Measurements from ENCODE around the gene FAF1. TPM values are rescaled to one million over a fixed set of nuclear protein-coding genes. Genes with fewer than 3 reads are reported as not detected.

The FAF1 gene
- total and polyA plus RNA-seq, 2 of the 8 experiments (the other 6 are each of a cell fraction or from before 2014, with no cell fraction given) = 10.8 to 65.9 TPM

DNA sequence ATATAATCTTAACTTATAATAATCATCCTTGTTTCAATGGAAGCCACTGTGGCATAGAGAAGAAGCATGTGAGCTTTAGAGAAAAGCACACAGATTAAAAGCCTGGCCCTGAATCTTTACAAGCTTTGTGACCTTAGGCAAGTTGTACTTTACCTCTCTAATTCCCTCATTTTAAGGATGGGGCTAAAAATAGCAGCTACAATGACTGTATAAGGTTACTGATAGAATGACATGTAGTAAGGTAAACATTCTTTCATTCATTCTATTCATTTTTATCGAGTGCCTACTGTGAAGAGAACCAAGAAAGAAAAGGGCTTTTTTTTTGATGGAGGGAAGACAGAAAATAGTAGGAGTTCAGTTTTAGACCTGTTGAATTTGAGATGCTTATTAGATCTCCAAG, 35.6 kb upstream of the FAF1 start (continued):
- TF ChIP-seq, protein P1, sequence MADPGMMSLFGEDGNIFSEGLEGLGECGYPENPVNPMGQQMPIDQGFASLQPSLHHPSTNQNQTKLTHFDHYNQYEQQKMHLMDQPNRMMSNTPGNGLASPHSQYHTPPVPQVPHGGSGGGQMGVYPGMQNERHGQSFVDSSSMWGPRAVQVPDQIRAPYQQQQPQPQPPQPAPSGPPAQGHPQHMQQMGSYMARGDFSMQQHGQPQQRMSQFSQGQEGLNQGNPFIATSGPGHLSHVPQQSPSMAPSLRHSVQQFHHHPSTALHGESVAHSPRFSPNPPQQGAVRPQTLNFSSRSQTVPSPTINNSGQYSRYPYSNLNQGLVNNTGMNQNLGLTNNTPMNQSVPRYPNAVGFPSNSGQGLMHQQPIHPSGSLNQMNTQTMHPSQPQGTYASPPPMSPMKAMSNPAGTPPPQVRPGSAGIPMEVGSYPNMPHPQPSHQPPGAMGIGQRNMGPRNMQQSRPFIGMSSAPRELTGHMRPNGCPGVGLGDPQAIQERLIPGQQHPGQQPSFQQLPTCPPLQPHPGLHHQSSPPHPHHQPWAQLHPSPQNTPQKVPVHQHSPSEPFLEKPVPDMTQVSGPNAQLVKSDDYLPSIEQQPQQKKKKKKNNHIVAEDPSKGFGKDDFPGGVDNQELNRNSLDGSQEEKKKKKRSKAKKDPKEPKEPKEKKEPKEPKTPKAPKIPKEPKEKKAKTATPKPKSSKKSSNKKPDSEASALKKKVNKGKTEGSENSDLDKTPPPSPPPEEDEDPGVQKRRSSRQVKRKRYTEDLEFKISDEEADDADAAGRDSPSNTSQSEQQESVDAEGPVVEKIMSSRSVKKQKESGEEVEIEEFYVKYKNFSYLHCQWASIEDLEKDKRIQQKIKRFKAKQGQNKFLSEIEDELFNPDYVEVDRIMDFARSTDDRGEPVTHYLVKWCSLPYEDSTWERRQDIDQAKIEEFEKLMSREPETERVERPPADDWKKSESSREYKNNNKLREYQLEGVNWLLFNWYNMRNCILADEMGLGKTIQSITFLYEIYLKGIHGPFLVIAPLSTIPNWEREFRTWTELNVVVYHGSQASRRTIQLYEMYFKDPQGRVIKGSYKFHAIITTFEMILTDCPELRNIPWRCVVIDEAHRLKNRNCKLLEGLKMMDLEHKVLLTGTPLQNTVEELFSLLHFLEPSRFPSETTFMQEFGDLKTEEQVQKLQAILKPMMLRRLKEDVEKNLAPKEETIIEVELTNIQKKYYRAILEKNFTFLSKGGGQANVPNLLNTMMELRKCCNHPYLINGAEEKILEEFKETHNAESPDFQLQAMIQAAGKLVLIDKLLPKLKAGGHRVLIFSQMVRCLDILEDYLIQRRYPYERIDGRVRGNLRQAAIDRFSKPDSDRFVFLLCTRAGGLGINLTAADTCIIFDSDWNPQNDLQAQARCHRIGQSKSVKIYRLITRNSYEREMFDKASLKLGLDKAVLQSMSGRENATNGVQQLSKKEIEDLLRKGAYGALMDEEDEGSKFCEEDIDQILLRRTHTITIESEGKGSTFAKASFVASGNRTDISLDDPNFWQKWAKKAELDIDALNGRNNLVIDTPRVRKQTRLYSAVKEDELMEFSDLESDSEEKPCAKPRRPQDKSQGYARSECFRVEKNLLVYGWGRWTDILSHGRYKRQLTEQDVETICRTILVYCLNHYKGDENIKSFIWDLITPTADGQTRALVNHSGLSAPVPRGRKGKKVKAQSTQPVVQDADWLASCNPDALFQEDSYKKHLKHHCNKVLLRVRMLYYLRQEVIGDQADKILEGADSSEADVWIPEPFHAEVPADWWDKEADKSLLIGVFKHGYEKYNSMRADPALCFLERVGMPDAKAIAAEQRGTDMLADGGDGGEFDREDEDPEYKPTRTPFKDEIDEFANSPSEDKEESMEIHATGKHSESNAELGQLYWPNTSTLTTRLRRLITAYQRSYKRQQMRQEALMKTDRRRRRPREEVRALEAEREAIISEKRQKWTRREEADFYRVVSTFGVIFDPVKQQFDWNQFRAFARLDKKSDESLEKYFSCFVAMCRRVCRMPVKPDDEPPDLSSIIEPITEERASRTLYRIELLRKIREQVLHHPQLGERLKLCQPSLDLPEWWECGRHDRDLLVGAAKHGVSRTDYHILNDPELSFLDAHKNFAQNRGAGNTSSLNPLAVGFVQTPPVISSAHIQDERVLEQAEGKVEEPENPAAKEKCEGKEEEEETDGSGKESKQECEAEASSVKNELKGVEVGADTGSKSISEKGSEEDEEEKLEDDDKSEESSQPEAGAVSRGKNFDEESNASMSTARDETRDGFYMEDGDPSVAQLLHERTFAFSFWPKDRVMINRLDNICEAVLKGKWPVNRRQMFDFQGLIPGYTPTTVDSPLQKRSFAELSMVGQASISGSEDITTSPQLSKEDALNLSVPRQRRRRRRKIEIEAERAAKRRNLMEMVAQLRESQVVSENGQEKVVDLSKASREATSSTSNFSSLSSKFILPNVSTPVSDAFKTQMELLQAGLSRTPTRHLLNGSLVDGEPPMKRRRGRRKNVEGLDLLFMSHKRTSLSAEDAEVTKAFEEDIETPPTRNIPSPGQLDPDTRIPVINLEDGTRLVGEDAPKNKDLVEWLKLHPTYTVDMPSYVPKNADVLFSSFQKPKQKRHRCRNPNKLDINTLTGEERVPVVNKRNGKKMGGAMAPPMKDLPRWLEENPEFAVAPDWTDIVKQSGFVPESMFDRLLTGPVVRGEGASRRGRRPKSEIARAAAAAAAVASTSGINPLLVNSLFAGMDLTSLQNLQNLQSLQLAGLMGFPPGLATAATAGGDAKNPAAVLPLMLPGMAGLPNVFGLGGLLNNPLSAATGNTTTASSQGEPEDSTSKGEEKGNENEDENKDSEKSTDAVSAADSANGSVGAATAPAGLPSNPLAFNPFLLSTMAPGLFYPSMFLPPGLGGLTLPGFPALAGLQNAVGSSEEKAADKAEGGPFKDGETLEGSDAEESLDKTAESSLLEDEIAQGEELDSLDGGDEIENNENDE (IDR thresholded peaks at IDR 0.05; ENCODE audit: insufficient replicate concordance, low read length) = no peak
- no peak for TF ChIP-seq CEBPB (IDR thresholded peaks at IDR 0.05; ENCODE audit: low read depth, low read length)
- TF ChIP-seq RFX5 (IDR thresholded peaks at IDR 0.05; ENCODE audit: borderline replicate concordance, low read depth, low read length) = no peak
- no peak for TF ChIP-seq EGR1 (IDR thresholded peaks at IDR 0.05; ENCODE audit: borderline replicate concordance, low read depth, low read length)
- no peak for TF ChIP-seq GTF2F1 (IDR thresholded peaks at IDR 0.05; ENCODE audit: borderline replicate concordance, low read depth, low read length)
- TF ChIP-seq RAD21 (IDR thresholded peaks at IDR 0.05 in 1 of 2, conservative IDR thresholded peaks at IDR 0.05 in 1 of 2; ENCODE audit: low read depth in 2 of 2, low read length in 2 of 2) = no peak
- TF ChIP-seq SP1 (IDR thresholded peaks at IDR 0.05; ENCODE audit: low read depth, low read length) = no peak
- TF ChIP-seq, protein P2, sequence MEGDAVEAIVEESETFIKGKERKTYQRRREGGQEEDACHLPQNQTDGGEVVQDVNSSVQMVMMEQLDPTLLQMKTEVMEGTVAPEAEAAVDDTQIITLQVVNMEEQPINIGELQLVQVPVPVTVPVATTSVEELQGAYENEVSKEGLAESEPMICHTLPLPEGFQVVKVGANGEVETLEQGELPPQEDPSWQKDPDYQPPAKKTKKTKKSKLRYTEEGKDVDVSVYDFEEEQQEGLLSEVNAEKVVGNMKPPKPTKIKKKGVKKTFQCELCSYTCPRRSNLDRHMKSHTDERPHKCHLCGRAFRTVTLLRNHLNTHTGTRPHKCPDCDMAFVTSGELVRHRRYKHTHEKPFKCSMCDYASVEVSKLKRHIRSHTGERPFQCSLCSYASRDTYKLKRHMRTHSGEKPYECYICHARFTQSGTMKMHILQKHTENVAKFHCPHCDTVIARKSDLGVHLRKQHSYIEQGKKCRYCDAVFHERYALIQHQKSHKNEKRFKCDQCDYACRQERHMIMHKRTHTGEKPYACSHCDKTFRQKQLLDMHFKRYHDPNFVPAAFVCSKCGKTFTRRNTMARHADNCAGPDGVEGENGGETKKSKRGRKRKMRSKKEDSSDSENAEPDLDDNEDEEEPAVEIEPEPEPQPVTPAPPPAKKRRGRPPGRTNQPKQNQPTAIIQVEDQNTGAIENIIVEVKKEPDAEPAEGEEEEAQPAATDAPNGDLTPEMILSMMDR (IDR thresholded peaks at IDR 0.05; ENCODE audit: control extremely low read depth in 1 of 3, insufficient read depth in 1 of 3, low read depth in 1 of 3, low read length in 3 of 3) = no peak
- TF ChIP-seq NRF1 (IDR thresholded peaks at IDR 0.05; ENCODE audit: low read depth, low read length) = no peak

Data from H1 (cell line).